ENCODE measurements around the gene COL24A1.

COL24A1 gene

GRCh38 chr1:85822696-85823095, 333.9 kb downstream of the COL24A1 start:
- no peak overlapping the region for H3K4me3 ChIP-seq (ENCODE audit: low read depth, low read length)
- CTCF ChIA-PET, result no interaction called here
- DNase-seq (ENCODE audit: low read depth, low spot score), result no peak
- no peak for TF ChIP-seq CTCF (IDR thresholded peaks at IDR 0.05; ENCODE audit: insufficient read depth, low read length, missing control alignments)
- POLR2A ChIA-PET, result no interaction called here

- ChIA-PET POLR2A (no interaction called here), CTCF (no interaction called here)
- TF ChIP-seq CTCF (IDR thresholded peaks at IDR 0.05; ENCODE audit: insufficient read depth, low read length, missing control alignments), result no peak
- H3K4me3 ChIP-seq (ENCODE audit: low read depth, low read length), result no peak overlapping the region
- peak; percentile 40 for DNase-seq (ENCODE audit: low read depth, low spot score)
These were observed 338.2 kb downstream of the COL24A1 start for GRCh38 chr1:85818371-85818770.

GRCh38 chr1:85816606-85817005, 340.0 kb downstream of the COL24A1 start:
- CTCF ChIA-PET, result no interaction called here
- POLR2A ChIA-PET, result no interaction called here
- TF ChIP-seq CTCF (IDR thresholded peaks at IDR 0.05; ENCODE audit: insufficient read depth, low read length, missing control alignments), result no peak
- H3K4me3 ChIP-seq (ENCODE audit: low read depth, low read length), result no peak overlapping the region
- no peak for DNase-seq (ENCODE audit: low read depth, low spot score)

- POLR2A ChIA-PET, result interaction anchor here (0.6 kb wide), 1 partner anchor 1026 kb away, joined by 3 read pairs; no protein-coding TSS in a partner anchor
- TF ChIP-seq CTCF (IDR thresholded peaks at IDR 0.05; ENCODE audit: insufficient read depth, low read length, missing control alignments), result no peak
- CTCF ChIA-PET, result no interaction called here
- no peak for DNase-seq (ENCODE audit: low read depth, low spot score)
- H3K4me3 ChIP-seq (ENCODE audit: low read depth, low read length), result no peak overlapping the region
These were observed 340.7 kb downstream of the COL24A1 start for GRCh38 chr1:85815906-85816305.

GRCh38 chr1:85806236-85806965, 350.2 kb downstream of the COL24A1 start:
- CTCF ChIA-PET, result no interaction called here
- TF ChIP-seq CTCF (IDR thresholded peaks at IDR 0.05; ENCODE audit: insufficient read depth, low read length, missing control alignments), result no peak
- no peak overlapping the region for H3K4me3 ChIP-seq (ENCODE audit: low read depth, low read length)
- POLR2A ChIA-PET, result no interaction called here
- no peak for DNase-seq (ENCODE audit: low read depth, low spot score)

- no peak for TF ChIP-seq CTCF (IDR thresholded peaks at IDR 0.05; ENCODE audit: insufficient read depth, low read length, missing control alignments)
- H3K4me3 ChIP-seq (ENCODE audit: low read depth, low read length), result no peak overlapping the region
- ChIA-PET CTCF (interaction anchor here (1.5 kb wide), 1 partner anchor 217 kb away, joined by 4 read pairs; no protein-coding TSS in a partner anchor), POLR2A (no interaction called here)
- no peak for DNase-seq (ENCODE audit: low read depth, low spot score)
These were observed 355.1 kb downstream of the COL24A1 start for GRCh38 chr1:85801520-85801919.

Measured in AG04449 (cell line).